Keratinocyte (primary cell): ENCODE data around the gene ZNF280C.

Source experiments
- CTCF ChIP-seq, 3 experiments: IDR thresholded peaks in 1 of 3; conservative IDR thresholded peaks in 1 of 3; optimal IDR thresholded peaks in 1 of 3; 2 replicates in 2 of 3; 3 replicates in 1 of 3; pipeline versions ENCODE3 to v1.5.1; 2011; ENCODE audit warnings: low read length in 3 of 3, mild to moderate bottlenecking in 3 of 3, moderate library complexity in 2 of 3, control low read depth in 1 of 3, inconsistent platforms in 1 of 3; ENCODE audit not compliant: insufficient read depth in 2 of 3; ENCODE audit errors: extremely low read depth in 1 of 3
- EZH2 ChIP-seq: IDR thresholded peaks from one replicate; pipeline ENCODE4 v1.6.1; 2012; ENCODE audit warnings: inconsistent platforms, mild to moderate bottlenecking, low read length, moderate library complexity

GRCh38 chrX:130165181-130165702 is 103.5 kb downstream of the ZNF280C start:
- no peak for TF ChIP-seq CTCF (optimal IDR thresholded peaks at IDR 0.05 in 1 of 3, IDR thresholded peaks at IDR 0.05 in 1 of 3, conservative IDR thresholded peaks at IDR 0.05 in 1 of 3; ENCODE audit: extremely low read depth in 1 of 3, insufficient read depth in 2 of 3, low read length in 3 of 3)
- TF ChIP-seq EZH2: no peak
